ENCODE measurements around the gene EPHB2.

EPHB2 gene

DNA sequence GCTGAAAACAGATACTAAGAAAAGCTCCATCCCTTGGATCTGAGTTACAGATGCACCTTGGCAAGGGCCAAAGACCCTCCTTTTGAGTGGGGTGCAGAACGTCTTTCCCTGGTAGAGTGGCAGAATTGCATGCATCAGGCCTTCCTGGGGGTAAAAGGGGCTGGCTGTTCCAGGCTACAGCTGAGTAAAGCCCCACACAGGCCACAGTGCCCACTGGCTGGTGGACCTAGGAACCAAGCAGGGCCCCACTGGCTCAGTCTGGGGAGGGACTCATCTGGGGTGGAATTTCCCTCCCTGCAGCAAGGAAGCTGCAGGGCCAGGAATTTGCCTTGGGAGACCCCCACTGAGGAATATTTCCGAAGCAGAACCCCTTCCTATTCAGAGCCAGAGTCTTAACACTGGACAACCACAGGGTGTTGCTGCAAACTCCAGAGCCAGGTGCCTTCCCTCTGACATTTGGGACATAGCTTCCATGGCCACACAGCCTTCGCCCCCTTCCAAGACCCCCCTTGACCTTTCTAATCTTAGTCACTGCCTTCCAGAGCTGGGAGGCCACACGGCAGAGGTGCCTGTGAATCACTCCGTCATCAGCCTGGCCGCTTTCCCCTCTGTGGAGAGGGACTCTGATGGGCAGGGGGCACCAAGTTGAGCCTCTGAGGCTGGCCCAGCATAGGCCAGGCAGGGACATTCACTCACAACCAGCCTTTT, 209.5 kb downstream of the EPHB2 start:
- Histone ChIP-seq H3K9ac (ENCODE audit: low read length) (no peak overlapping the region), H3K27me3 (ENCODE audit: control insufficient read depth, insufficient read depth, low read length) (no peaks in the 10 kb centered on the region), H3K4me3 (ENCODE audit: low read length) (no peak overlapping the region), H3K4me1 (ENCODE audit: control insufficient read depth, insufficient read depth, low read length) (no peaks in the 10 kb centered on the region), H3K9me3 (ENCODE audit: control insufficient read depth, low read length) (no peaks in the 10 kb centered on the region), H3K36me3 (ENCODE audit: control insufficient read depth, insufficient read depth, low read length) (no peaks in the 10 kb centered on the region)

DNA sequence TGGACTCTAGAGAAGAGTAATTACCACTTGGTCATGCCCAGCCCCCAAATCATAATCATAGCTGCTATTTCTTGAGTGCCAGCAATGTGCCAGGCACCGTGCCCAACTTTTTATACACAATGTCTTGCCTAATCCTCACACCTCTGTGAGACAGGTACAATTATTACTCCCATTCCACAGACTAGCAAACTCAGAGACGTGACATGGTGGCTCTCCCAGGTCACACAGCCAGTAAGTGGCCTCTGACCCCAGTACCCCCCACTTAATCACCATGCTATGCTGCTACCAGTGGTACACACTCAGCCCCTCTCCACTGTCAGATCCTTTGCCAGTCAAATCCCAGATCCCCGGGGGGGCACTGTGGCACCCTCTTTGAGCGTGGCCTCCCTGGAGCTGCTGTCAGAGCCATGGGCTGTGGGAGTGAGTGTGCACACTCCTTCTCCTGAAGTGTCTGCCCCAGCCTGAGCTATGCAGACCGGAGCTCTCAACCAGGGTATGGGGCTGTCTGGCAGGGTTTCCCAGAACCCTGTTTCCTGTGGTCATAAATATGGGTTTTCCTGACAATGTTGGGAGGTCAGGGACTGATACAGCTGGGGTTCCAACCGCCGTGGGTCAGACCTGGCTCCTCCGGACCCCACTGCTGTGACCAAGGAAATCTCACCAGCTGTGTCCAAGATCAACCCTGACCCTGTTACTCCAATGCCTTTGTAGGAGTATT, 210.3 kb downstream of the EPHB2 start:
- no peaks in the 10 kb centered on the region for H3K36me3 ChIP-seq (ENCODE audit: control insufficient read depth, insufficient read depth, low read length)
- no peaks in the 10 kb centered on the region for H3K9me3 ChIP-seq (ENCODE audit: control insufficient read depth, low read length)
- H3K27me3 ChIP-seq (ENCODE audit: control insufficient read depth, insufficient read depth, low read length), result no peaks in the 10 kb centered on the region
- H3K4me3 ChIP-seq (ENCODE audit: low read length), result no peak overlapping the region
- H3K4me1 ChIP-seq (ENCODE audit: control insufficient read depth, insufficient read depth, low read length), result no peaks in the 10 kb centered on the region
- H3K9ac ChIP-seq (ENCODE audit: low read length), result no peak overlapping the region

DNA sequence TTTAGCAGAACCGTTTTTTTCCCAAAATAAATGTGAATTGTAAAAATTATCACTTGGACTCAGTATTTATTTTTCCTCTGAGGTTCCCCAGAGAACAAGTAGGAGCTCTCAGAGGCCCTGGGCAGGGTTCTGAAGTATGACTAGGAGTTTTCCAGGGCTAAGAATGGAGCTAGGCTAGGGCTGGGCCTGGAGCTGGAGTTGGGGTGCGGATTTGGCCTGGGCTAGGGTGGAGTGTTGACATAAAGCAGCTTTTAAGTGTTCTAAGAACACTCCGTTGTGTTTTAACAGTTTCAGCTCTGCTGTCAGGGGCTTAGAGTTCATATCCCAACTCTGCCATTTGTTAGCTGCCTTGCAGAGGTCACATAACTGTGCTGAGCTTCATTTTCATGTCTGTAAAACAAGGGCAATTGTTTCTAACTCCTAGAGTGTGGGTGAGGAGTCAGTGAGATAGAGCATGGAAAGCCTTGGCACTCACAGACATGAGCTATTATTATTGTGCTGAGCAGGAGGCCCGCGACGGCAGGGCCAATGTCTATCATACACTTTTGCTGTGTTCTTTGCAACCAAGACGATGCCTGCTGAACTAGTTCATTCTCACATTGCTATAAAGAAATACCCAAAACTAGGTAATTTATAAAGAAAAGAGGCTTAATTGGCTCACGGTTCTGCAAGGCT, 210.9 kb downstream of the EPHB2 start:
- no peaks in the 10 kb centered on the region for H3K36me3 ChIP-seq (ENCODE audit: control insufficient read depth, insufficient read depth, low read length)
- no peak overlapping the region for H3K9ac ChIP-seq (ENCODE audit: low read length)
- H3K4me3 ChIP-seq (ENCODE audit: low read length), result no peak overlapping the region
- H3K9me3 ChIP-seq (ENCODE audit: control insufficient read depth, low read length), result no peaks in the 10 kb centered on the region
- H3K27me3 ChIP-seq (ENCODE audit: control insufficient read depth, insufficient read depth, low read length), result peaks cover 4% of the 10 kb centered on the region
- no peaks in the 10 kb centered on the region for H3K4me1 ChIP-seq (ENCODE audit: control insufficient read depth, insufficient read depth, low read length)

DNA sequence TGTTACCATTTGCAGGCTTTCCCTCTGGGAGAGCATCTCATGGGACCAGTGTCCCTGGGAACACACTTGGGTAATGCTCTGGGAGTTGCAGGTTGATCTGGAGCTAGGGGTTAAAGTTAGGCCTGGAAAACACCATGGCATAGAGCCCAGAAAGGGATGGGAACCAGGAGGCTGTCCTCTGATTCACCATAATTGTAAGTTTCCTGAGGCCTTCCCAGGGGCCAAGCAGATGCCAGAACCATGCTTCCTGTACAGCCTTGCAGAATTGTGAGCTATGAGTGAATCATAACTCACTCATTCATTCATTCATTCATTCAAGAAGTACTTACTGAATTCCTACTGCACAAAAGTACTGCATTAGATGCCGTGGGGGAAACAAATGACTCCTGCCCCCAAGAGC, 212.0 kb downstream of the EPHB2 start:
- no peaks in the 10 kb centered on the region for H3K4me1 ChIP-seq (ENCODE audit: control insufficient read depth, insufficient read depth, low read length)
- no peaks in the 10 kb centered on the region for H3K36me3 ChIP-seq (ENCODE audit: control insufficient read depth, insufficient read depth, low read length)
- H3K27me3 ChIP-seq (ENCODE audit: control insufficient read depth, insufficient read depth, low read length), result peaks cover 4% of the 10 kb centered on the region
- no peaks in the 10 kb centered on the region for H3K9me3 ChIP-seq (ENCODE audit: control insufficient read depth, low read length)
- no peak overlapping the region for H3K4me3 ChIP-seq (ENCODE audit: low read length)
- no peak overlapping the region for H3K9ac ChIP-seq (ENCODE audit: low read length)

DNA sequence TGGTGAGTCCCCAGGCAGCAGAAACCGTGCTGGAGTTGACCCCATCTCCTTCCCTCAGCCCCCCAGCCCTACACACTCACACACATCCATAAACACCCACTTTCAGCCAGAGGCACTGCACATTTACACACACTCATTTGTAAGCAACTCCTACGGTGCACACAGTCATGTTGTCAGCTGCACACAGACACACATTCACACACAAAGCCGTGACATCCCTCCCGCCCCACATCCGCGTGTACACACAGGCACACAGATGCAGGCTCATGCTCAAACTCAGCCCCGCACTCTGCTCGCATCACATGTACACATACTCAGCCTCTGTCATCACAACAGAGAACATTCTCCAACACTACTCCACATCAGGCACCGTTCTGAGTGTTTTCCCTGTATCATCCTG, 214.5 kb downstream of the EPHB2 start:
- Histone ChIP-seq H3K9me3 (ENCODE audit: control insufficient read depth, low read length) (no peaks in the 10 kb centered on the region), H3K4me1 (ENCODE audit: control insufficient read depth, insufficient read depth, low read length) (no peaks in the 10 kb centered on the region), H3K36me3 (ENCODE audit: control insufficient read depth, insufficient read depth, low read length) (no peaks in the 10 kb centered on the region), H3K9ac (ENCODE audit: low read length) (no peak overlapping the region), H3K27me3 (ENCODE audit: control insufficient read depth, insufficient read depth, low read length) (peaks cover 5% of the 10 kb centered on the region), H3K4me3 (ENCODE audit: low read length) (no peak overlapping the region)

DNA sequence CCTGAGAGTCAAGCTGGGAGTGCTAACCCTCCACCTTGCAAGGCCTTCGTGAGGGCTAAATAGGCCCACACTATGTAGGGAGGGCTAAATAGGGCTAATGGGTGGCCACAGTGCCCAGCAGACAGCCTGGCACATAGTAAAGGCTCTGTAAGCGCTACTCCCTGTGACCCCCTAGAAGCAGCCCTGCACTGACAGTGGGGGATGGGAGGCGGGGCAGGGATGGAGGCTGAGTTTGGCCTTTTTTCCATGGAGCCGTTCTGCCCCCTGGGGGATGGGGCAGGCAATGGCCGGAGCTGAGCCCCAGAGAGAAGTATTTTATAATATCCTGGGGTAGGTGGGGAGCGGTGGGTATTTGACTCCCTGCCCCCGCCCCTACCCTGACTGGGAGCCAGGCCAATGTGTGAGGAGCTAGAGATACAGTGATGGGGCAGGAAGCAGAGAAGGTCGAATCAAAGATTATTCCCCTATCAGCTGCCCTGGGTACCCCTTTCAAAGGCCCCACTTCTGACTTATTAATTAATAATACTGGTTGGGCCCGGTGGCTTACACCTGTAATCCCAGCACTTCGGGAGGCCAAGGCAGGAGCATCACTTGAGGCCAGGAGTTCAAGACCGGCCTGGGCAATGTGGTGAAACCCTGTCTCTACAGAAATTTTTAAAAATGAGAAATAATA, 219.7 kb downstream of the EPHB2 start:
- no peaks in the 10 kb centered on the region for H3K36me3 ChIP-seq (ENCODE audit: control insufficient read depth, insufficient read depth, low read length)
- H3K9me3 ChIP-seq (ENCODE audit: control insufficient read depth, low read length), result no peaks in the 10 kb centered on the region
- peaks cover 7% of the 10 kb centered on the region for H3K27me3 ChIP-seq (ENCODE audit: control insufficient read depth, insufficient read depth, low read length)
- no peak overlapping the region for H3K9ac ChIP-seq (ENCODE audit: low read length)
- no peaks in the 10 kb centered on the region for H3K4me1 ChIP-seq (ENCODE audit: control insufficient read depth, insufficient read depth, low read length)
- H3K4me3 ChIP-seq (ENCODE audit: low read length), result no peak overlapping the region

DNA sequence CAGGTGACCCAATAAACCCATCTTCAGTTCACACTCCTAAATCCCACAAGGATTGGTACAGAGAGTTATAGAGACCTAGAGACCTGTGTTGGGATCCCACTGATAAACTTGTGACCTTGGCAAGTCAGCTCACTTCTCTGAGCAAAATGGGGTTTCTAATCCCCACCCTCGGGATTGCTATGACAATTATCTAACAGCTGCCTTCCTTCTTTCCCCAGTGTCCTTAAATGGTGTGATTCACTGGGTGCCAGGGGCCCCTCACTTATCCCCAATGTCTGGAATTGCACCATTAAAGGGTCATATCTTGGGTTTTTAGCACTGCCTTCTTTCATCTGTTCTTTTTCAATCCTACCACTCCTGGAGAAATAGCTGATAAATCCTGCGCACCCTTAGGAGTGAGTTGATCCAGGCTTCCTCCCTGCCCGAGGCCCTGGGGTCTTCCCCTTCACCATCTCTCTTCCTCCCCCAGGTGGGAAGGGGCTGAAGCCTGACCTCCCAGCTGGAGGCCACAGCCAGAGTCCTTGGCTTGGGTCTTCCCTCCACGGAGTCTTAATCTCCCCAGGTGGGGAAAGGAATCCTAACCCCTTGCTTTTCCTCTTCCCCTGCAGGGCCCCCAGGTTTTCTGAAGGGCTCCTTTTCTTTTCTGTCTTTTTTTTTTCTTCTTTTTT, 222.3 kb downstream of the EPHB2 start:
- H3K4me1 ChIP-seq (ENCODE audit: control insufficient read depth, insufficient read depth, low read length), result no peaks in the 10 kb centered on the region
- no peak overlapping the region for H3K9ac ChIP-seq (ENCODE audit: low read length)
- peaks cover 3% of the 10 kb centered on the region for H3K27me3 ChIP-seq (ENCODE audit: control insufficient read depth, insufficient read depth, low read length)
- H3K4me3 ChIP-seq (ENCODE audit: low read length), result no peak overlapping the region
- no peaks in the 10 kb centered on the region for H3K9me3 ChIP-seq (ENCODE audit: control insufficient read depth, low read length)
- H3K36me3 ChIP-seq (ENCODE audit: control insufficient read depth, insufficient read depth, low read length), result no peaks in the 10 kb centered on the region

DNA sequence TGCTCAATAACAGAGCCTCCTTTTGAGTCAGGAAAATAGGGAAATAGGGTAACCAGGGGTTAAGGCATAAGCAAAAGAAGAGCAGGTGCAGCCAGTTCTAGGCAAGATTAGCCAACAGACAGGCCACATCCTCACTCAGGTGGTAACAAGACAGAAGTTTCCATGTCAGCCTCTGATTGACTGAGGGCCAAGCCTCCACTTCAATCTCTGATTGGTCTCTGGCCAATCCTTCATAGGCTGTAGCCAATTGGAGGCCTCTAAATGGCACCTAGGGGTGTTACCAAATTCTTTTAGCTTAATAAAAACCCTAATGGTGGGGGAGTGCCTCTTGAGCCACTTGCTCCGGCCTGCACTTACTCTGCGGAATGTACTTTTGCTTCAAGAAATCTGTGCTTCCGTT, 224.8 kb downstream of the EPHB2 start:
- no peaks in the 10 kb centered on the region for H3K4me1 ChIP-seq (ENCODE audit: control insufficient read depth, insufficient read depth, low read length)
- H3K36me3 ChIP-seq (ENCODE audit: control insufficient read depth, insufficient read depth, low read length), result no peaks in the 10 kb centered on the region
- no peak overlapping the region for H3K4me3 ChIP-seq (ENCODE audit: low read length)
- no peaks in the 10 kb centered on the region for H3K27me3 ChIP-seq (ENCODE audit: control insufficient read depth, insufficient read depth, low read length)
- H3K9ac ChIP-seq (ENCODE audit: low read length), result no peak overlapping the region
- no peaks in the 10 kb centered on the region for H3K9me3 ChIP-seq (ENCODE audit: control insufficient read depth, low read length)

DNA sequence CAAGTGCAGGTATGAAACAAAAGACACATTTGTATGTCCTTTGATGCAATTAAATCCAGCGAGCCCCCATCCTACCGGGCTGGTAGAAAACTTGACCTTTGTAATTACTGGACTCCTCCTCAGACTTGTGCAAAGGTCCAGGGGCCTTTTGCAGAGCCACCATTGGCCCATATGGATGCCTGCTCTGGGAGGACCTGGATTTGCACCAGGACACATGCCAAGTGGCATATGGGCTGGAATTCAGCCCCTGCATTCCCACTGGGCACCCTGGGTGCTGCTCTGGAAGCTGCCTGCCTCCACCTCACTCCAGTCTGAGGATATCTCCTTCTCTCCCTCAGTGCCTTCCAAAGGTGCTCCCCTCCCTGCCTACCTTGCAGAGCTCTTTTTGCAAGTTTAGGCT, 226.0 kb downstream of the EPHB2 start:
- Histone ChIP-seq H3K27me3 (ENCODE audit: control insufficient read depth, insufficient read depth, low read length) (no peaks in the 10 kb centered on the region), H3K9ac (ENCODE audit: low read length) (no peak overlapping the region), H3K4me1 (ENCODE audit: control insufficient read depth, insufficient read depth, low read length) (no peaks in the 10 kb centered on the region), H3K4me3 (ENCODE audit: low read length) (no peak overlapping the region), H3K9me3 (ENCODE audit: control insufficient read depth, low read length) (no peaks in the 10 kb centered on the region), H3K36me3 (ENCODE audit: control insufficient read depth, insufficient read depth, low read length) (no peaks in the 10 kb centered on the region)

DNA sequence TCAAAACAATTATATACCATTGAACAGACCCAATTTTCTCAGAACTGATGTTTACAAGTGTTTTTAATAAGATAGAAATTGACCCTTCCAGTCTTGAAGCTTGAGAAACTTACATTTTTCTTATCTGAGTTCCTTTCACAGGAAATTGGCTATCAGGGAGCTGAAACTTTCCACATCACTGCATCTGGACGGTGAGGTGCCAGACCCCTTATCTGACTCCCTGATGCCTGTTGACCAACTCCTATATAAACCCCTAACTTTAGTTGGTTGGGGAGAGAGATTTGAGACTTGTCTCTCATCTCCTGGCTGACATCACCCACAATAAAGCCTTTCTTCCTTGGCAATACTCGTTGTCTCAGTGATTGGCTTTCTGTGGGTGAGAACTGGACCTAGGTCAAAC, 230.6 kb downstream of the EPHB2 start:
- Histone ChIP-seq H3K27me3 (ENCODE audit: control insufficient read depth, insufficient read depth, low read length) (no peaks in the 10 kb centered on the region), H3K36me3 (ENCODE audit: control insufficient read depth, insufficient read depth, low read length) (no peaks in the 10 kb centered on the region), H3K4me3 (ENCODE audit: low read length) (no peak overlapping the region), H3K4me1 (ENCODE audit: control insufficient read depth, insufficient read depth, low read length) (no peaks in the 10 kb centered on the region), H3K9me3 (ENCODE audit: control insufficient read depth, low read length) (no peaks in the 10 kb centered on the region), H3K9ac (ENCODE audit: low read length) (no peak overlapping the region)

DNA sequence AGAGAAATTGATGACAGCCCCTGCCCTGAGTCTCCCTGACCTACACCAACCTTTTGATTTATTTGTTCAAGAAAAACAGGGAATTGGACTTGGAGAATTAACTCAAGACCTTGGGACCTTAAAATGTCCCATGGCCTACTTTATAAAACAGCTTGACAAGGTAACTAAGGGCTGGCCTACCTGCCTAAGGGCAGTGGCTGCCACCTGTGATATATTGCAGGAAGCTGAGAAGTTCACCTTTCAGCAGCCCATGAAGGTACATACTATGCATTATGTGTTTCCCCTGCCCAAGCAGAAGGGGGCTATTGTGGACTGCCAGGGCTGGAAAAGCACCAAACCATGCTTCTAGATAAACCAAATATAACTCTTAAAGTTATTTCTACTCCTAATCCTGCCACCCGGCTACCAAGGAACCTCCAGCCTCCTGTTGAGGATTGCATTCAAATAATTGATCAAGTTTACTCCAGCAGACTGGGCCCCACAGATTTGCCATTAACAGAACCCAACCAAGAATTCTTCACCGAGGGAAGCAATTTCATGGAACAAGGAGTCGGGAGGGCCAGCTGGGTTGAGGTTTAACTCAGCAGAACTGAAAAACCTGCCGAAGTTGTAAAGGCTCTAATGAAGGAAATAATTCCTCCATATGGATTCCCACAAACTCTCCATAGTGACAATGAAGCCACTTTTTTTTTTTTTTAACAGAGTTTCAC, 233.9 kb downstream of the EPHB2 start:
- no peaks in the 10 kb centered on the region for H3K4me1 ChIP-seq (ENCODE audit: control insufficient read depth, insufficient read depth, low read length)
- no peaks in the 10 kb centered on the region for H3K27me3 ChIP-seq (ENCODE audit: control insufficient read depth, insufficient read depth, low read length)

More for the DNA sequence above, 233.9 kb downstream of the EPHB2 start:
- Histone ChIP-seq H3K9me3 (ENCODE audit: control insufficient read depth, low read length) (no peaks in the 10 kb centered on the region), H3K9ac (ENCODE audit: low read length) (no peak overlapping the region), H3K36me3 (ENCODE audit: control insufficient read depth, insufficient read depth, low read length) (no peaks in the 10 kb centered on the region), H3K4me3 (ENCODE audit: low read length) (no peak overlapping the region)
